Measurements from ENCODE around the gene C2CD5.

Gene C2CD5

GRCh38 chr12:22408610-22409376 is 135.5 kb downstream of the C2CD5 start:
- 97% methylated on average over 7 of the region's 8 CpGs for WGBS (ENCODE audit: insufficient coverage)
- CTCF ChIA-PET: no interaction called here
- Histone ChIP-seq H3K9me3 (ENCODE audit: control extremely low read depth in 1 of 5, control insufficient read depth in 4 of 5, insufficient read depth in 2 of 5, low read depth in 1 of 5, low read length in 4 of 5) (no peaks in the 10 kb centered on the region), H3K4me1 (ENCODE audit: control extremely low read depth in 1 of 4, control insufficient read depth in 4 of 4, insufficient read depth in 4 of 4, low read length in 3 of 4) (no peaks in the 10 kb centered on the region), H3K36me3 (ENCODE audit: control insufficient read depth in 4 of 4, insufficient read depth in 4 of 4, low read length in 3 of 4) (no peaks in the 10 kb centered on the region), H3K27me3 (replicated peaks in 2 of 5; ENCODE audit: control insufficient read depth in 4 of 5, insufficient read depth in 5 of 5, low read length in 4 of 5) (no peaks in the 10 kb centered on the region), H3K27ac (ENCODE audit: insufficient read depth in 1 of 2, low read depth in 1 of 2, low read length in 2 of 2, poor library complexity in 1 of 2, severe bottlenecking in 2 of 2) (no peak overlapping the region), H3K4me3 (ENCODE audit: control insufficient read depth in 1 of 7, extremely low read depth in 1 of 7, insufficient read depth in 4 of 7, low read depth in 2 of 7, low read length in 6 of 7) (no peak overlapping the region)
- no peak for DNase-seq
- POLR2A ChIA-PET: no interaction called here

- CTCF ChIA-PET: no interaction called here
- Histone ChIP-seq H3K27me3 (replicated peaks in 2 of 5; ENCODE audit: control insufficient read depth in 4 of 5, insufficient read depth in 5 of 5, low read length in 4 of 5) (no peaks in the 10 kb centered on the region), H3K4me3 (ENCODE audit: control insufficient read depth in 1 of 7, extremely low read depth in 1 of 7, insufficient read depth in 4 of 7, low read depth in 2 of 7, low read length in 6 of 7) (no peak overlapping the region), H3K36me3 (ENCODE audit: control insufficient read depth in 4 of 4, insufficient read depth in 4 of 4, low read length in 3 of 4) (no peaks in the 10 kb centered on the region), H3K9me3 (ENCODE audit: control extremely low read depth in 1 of 5, control insufficient read depth in 4 of 5, insufficient read depth in 2 of 5, low read depth in 1 of 5, low read length in 4 of 5) (no peaks in the 10 kb centered on the region), H3K4me1 (ENCODE audit: control extremely low read depth in 1 of 4, control insufficient read depth in 4 of 4, insufficient read depth in 4 of 4, low read length in 3 of 4) (no peaks in the 10 kb centered on the region), H3K27ac (ENCODE audit: insufficient read depth in 1 of 2, low read depth in 1 of 2, low read length in 2 of 2, poor library complexity in 1 of 2, severe bottlenecking in 2 of 2) (no peak overlapping the region)
- POLR2A ChIA-PET: no interaction called here
- no peak for DNase-seq
- no CpG with 5 or more reads among the region's 3 CpGs for WGBS (ENCODE audit: insufficient coverage)
These were observed 136.9 kb downstream of the C2CD5 start for GRCh38 chr12:22407397-22407796.

- H3K27ac ChIP-seq (ENCODE audit: insufficient read depth in 1 of 2, low read depth in 1 of 2, low read length in 2 of 2, poor library complexity in 1 of 2, severe bottlenecking in 2 of 2): no peak overlapping the region
- CTCF ChIA-PET: no interaction called here
- H3K36me3 ChIP-seq (ENCODE audit: control insufficient read depth in 4 of 4, insufficient read depth in 4 of 4, low read length in 3 of 4): no peaks in the 10 kb centered on the region
- no peak overlapping the region for H3K4me3 ChIP-seq (ENCODE audit: control insufficient read depth in 1 of 7, extremely low read depth in 1 of 7, insufficient read depth in 4 of 7, low read depth in 2 of 7, low read length in 6 of 7)
- DNase-seq: peak in 2 of 3 donors; percentile 47 to 64
- H3K4me1 ChIP-seq (ENCODE audit: control extremely low read depth in 1 of 4, control insufficient read depth in 4 of 4, insufficient read depth in 4 of 4, low read length in 3 of 4): no peaks in the 10 kb centered on the region
- POLR2A ChIA-PET: no interaction called here
- no CpG with 5 or more reads among the region's 1 CpG for WGBS (ENCODE audit: insufficient coverage)
- no peaks in the 10 kb centered on the region for H3K9me3 ChIP-seq (ENCODE audit: control extremely low read depth in 1 of 5, control insufficient read depth in 4 of 5, insufficient read depth in 2 of 5, low read depth in 1 of 5, low read length in 4 of 5)
- no peaks in the 10 kb centered on the region for H3K27me3 ChIP-seq (replicated peaks in 2 of 5; ENCODE audit: control insufficient read depth in 4 of 5, insufficient read depth in 5 of 5, low read length in 4 of 5)
These were observed 137.7 kb downstream of the C2CD5 start for GRCh38 chr12:22406627-22407026.

- WGBS (ENCODE audit: insufficient coverage): 100% methylated on average over 1 of the region's 4 CpGs
- no peak for DNase-seq
- POLR2A ChIA-PET: no interaction called here
- no peaks in the 10 kb centered on the region for H3K27me3 ChIP-seq (replicated peaks in 2 of 5; ENCODE audit: control insufficient read depth in 4 of 5, insufficient read depth in 5 of 5, low read length in 4 of 5)
- no peaks in the 10 kb centered on the region for H3K36me3 ChIP-seq (ENCODE audit: control insufficient read depth in 4 of 4, insufficient read depth in 4 of 4, low read length in 3 of 4)
- H3K27ac ChIP-seq (ENCODE audit: insufficient read depth in 1 of 2, low read depth in 1 of 2, low read length in 2 of 2, poor library complexity in 1 of 2, severe bottlenecking in 2 of 2): no peak overlapping the region
- H3K4me1 ChIP-seq (ENCODE audit: control extremely low read depth in 1 of 4, control insufficient read depth in 4 of 4, insufficient read depth in 4 of 4, low read length in 3 of 4): peaks cover 8 to 31% (median 22%) of the 10 kb centered on the region in 4 experiments
- H3K9me3 ChIP-seq (ENCODE audit: control extremely low read depth in 1 of 5, control insufficient read depth in 4 of 5, insufficient read depth in 2 of 5, low read depth in 1 of 5, low read length in 4 of 5): peaks cover 0 to 7% (median 1%) of the 10 kb centered on the region in 5 experiments
- H3K4me3 ChIP-seq (ENCODE audit: control insufficient read depth in 1 of 7, extremely low read depth in 1 of 7, insufficient read depth in 4 of 7, low read depth in 2 of 7, low read length in 6 of 7): no peak overlapping the region
- CTCF ChIA-PET: no interaction called here
These were observed 144.7 kb downstream of the C2CD5 start for GRCh38 chr12:22399464-22400180.
